Measurements from ENCODE around the gene GPR143. TPM values are rescaled to one million over a fixed set of nuclear protein-coding genes. Genes with fewer than 3 reads are reported as not detected.

Gene GPR143
- total and polyA plus RNA-seq, 2 donors (not counting 3 experiments of a cell fraction or from before 2014, with no cell fraction given): 9.3 to 17.7 TPM

DNA sequence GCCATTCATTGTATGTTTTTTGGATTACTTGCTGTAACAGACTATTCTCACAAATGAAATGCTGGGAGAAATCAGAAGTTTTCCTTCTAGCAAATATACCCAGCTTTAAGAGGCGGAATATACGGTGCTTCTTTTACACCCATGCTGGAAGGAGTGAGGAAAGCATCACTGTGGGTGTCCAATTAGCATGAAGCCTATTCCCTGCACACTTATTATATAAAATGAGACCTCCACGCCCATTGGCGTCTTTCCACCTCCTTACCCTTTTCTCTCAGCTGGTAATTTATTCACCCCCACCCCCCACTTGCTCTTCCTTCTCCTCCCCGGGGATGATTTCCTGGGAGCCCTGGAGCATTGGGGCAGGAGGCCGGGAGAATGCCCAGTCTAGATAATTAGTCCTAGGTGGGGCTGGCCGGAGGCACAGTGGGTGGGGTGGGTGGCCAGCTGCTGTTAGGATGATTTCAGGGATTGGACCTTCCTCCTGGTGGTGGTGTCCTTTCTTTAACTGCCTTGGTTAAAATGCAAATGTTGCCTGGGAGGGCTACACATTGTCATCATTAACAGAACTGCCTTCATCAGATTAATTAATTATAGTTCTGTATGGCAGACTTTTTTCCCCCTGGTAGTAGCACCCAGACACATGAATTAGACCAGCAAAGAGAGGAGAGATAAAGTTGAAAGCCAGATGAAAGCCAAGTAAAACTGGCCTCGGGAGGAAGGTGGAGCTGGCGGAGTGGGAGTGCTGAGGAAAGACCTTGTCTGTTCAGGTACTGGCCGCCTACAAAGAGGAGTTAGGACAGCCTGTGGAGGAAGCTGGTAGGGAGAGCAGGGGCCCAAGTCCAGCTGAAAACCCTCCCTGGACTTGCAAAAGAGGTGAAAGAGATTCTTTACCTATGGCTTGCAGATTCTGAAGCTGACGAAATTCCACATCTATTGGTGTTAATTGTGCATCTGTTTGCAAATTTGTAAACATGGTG, 32.0 kb upstream of the GPR143 start:
- H3K9me3 ChIP-seq (replicated peaks; ENCODE audit: control insufficient read depth, insufficient read depth, low read length): no peaks in the 10 kb centered on the region
- no peak overlapping the region for H3K27ac ChIP-seq (ENCODE audit: insufficient read depth, low read depth, low read length)
- H3K79me2 ChIP-seq (ENCODE audit: control insufficient read depth, insufficient read depth, low read length): peaks cover 3% of the 10 kb centered on the region
- H2AFZ ChIP-seq (ENCODE audit: low read depth, low read length): no peak overlapping the region
- H3K4me2 ChIP-seq (ENCODE audit: insufficient read depth, low read length): no peak overlapping the region
- FAIRE-seq (peak; percentile 66), DNase-seq (ENCODE audit: low read depth, low spot score) (no peak)
- no peaks in the 10 kb centered on the region for H3K9me1 ChIP-seq (replicated peaks; ENCODE audit: control insufficient read depth, extremely low read depth, insufficient read depth, low read length)
- no peaks in the 10 kb centered on the region for H4K20me1 ChIP-seq (replicated peaks; ENCODE audit: control insufficient read depth, extremely low read depth, insufficient read depth, low read length)
- H3K4me3 ChIP-seq (replicated peaks in 1 of 3; ENCODE audit: insufficient read depth in 1 of 3, low read depth in 1 of 3, low read length in 3 of 3): no peak overlapping the region
- ChIA-PET CTCF (no interaction called here), POLR2A (no interaction called here)
- dilution Hi-C loops (cut with MboI; ENCODE audit: extremely low pct_ligation_motif_present, low sequenced_read_pairs): no loop called here
- no TSS peak for BruUV-seq (replicated peaks)
- TF ChIP-seq JUN (IDR thresholded peaks at IDR 0.05; ENCODE audit: borderline replicate concordance, insufficient read depth, insufficient read length, low read depth) (no peak), GATA2 (IDR thresholded peaks at IDR 0.05; ENCODE audit: insufficient read depth, insufficient read length, low read depth, low read length) (no peak), POLR2AphosphoS5 (IDR thresholded peaks at IDR 0.05; ENCODE audit: insufficient read depth, low read depth, low read length) (no peak), MYC (IDR thresholded peaks at IDR 0.05; ENCODE audit: low read depth, low read length) (no peak)
- TF ChIP-seq, protein P1, sequence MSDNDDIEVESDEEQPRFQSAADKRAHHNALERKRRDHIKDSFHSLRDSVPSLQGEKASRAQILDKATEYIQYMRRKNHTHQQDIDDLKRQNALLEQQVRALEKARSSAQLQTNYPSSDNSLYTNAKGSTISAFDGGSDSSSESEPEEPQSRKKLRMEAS (IDR thresholded peaks at IDR 0.05; ENCODE audit: insufficient read depth, insufficient read length): no peak
- H3K36me3 ChIP-seq (ENCODE audit: control insufficient read depth in 2 of 2, extremely low read depth in 1 of 2, insufficient read depth in 2 of 2, low read length in 2 of 2): no peaks in the 10 kb centered on the region
- no peak overlapping the region for H3K9ac ChIP-seq (replicated peaks; ENCODE audit: extremely low read depth, insufficient read depth, low read length)
- no peaks in the 10 kb centered on the region for H3K4me1 ChIP-seq (ENCODE audit: control insufficient read depth, extremely low read depth, insufficient read depth, low read length)
- no peaks in the 10 kb centered on the region for H3K27me3 ChIP-seq (ENCODE audit: control insufficient read depth in 2 of 2, insufficient read depth in 2 of 2, low read length in 2 of 2)
- intact Hi-C loops (cut with micrococcal nuclease): no loop called here

DNA sequence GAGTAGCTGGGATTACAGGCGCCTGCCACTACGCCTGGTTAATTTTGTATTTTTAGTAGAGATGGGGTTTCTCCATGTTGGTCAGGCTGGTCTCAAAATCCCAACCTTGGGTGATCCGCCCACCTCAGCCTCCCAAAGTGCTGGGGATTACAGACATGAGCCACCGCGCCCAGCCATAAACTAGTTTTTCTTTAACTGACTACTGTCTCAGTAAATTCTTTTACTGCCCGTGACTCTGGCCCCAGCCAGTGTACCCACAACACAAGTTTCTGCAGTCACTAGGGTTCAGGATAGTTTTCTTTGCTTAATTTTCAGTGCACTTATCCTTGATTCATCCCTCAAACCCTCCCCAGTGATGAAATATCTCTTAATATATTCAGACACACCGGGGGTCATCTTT, 28.8 kb upstream of the GPR143 start:
- Histone ChIP-seq H3K9ac (replicated peaks; ENCODE audit: extremely low read depth, insufficient read depth, low read length) (no peak overlapping the region), H3K4me2 (ENCODE audit: insufficient read depth, low read length) (no peak overlapping the region), H3K36me3 (ENCODE audit: control insufficient read depth in 2 of 2, extremely low read depth in 1 of 2, insufficient read depth in 2 of 2, low read length in 2 of 2) (no peaks in the 10 kb centered on the region), H3K27ac (ENCODE audit: insufficient read depth, low read depth, low read length) (no peak overlapping the region), H2AFZ (ENCODE audit: low read depth, low read length) (no peak overlapping the region), H3K9me3 (replicated peaks; ENCODE audit: control insufficient read depth, insufficient read depth, low read length) (no peaks in the 10 kb centered on the region), H4K20me1 (replicated peaks; ENCODE audit: control insufficient read depth, extremely low read depth, insufficient read depth, low read length) (no peaks in the 10 kb centered on the region), H3K4me1 (ENCODE audit: control insufficient read depth, extremely low read depth, insufficient read depth, low read length) (no peaks in the 10 kb centered on the region), H3K4me3 (replicated peaks in 1 of 3; ENCODE audit: insufficient read depth in 1 of 3, low read depth in 1 of 3, low read length in 3 of 3) (no peak overlapping the region), H3K9me1 (replicated peaks; ENCODE audit: control insufficient read depth, extremely low read depth, insufficient read depth, low read length) (no peaks in the 10 kb centered on the region), H3K79me2 (ENCODE audit: control insufficient read depth, insufficient read depth, low read length) (peaks cover 14% of the 10 kb centered on the region), H3K27me3 (ENCODE audit: control insufficient read depth in 2 of 2, insufficient read depth in 2 of 2, low read length in 2 of 2) (no peaks in the 10 kb centered on the region)
- POLR2A ChIA-PET: no interaction called here
- CTCF ChIA-PET: no interaction called here
- dilution Hi-C loops (cut with MboI; ENCODE audit: extremely low pct_ligation_motif_present, low sequenced_read_pairs) (no loop called here), intact Hi-C loops (cut with micrococcal nuclease) (no loop called here)
- DNase-seq (ENCODE audit: low read depth, low spot score): no peak
- BruUV-seq (replicated peaks): no TSS peak
- TF ChIP-seq GATA2 (IDR thresholded peaks at IDR 0.05; ENCODE audit: insufficient read depth, insufficient read length, low read depth, low read length) (no peak), FOS (IDR thresholded peaks at IDR 0.05; ENCODE audit: borderline replicate concordance, insufficient read depth, low read length) (no peak), EZH2 (IDR thresholded peaks at IDR 0.05; ENCODE audit: borderline replicate concordance, low read depth, low read length, severe bottlenecking) (no peak), MYC (IDR thresholded peaks at IDR 0.05; ENCODE audit: low read depth, low read length) (no peak), POLR2AphosphoS5 (IDR thresholded peaks at IDR 0.05; ENCODE audit: insufficient read depth, low read depth, low read length) (no peak), POLR2A (IDR thresholded peaks at IDR 0.05; ENCODE audit: low read depth, low read length) (no peak)
- TF ChIP-seq, protein P2, sequence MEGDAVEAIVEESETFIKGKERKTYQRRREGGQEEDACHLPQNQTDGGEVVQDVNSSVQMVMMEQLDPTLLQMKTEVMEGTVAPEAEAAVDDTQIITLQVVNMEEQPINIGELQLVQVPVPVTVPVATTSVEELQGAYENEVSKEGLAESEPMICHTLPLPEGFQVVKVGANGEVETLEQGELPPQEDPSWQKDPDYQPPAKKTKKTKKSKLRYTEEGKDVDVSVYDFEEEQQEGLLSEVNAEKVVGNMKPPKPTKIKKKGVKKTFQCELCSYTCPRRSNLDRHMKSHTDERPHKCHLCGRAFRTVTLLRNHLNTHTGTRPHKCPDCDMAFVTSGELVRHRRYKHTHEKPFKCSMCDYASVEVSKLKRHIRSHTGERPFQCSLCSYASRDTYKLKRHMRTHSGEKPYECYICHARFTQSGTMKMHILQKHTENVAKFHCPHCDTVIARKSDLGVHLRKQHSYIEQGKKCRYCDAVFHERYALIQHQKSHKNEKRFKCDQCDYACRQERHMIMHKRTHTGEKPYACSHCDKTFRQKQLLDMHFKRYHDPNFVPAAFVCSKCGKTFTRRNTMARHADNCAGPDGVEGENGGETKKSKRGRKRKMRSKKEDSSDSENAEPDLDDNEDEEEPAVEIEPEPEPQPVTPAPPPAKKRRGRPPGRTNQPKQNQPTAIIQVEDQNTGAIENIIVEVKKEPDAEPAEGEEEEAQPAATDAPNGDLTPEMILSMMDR (IDR thresholded peaks at IDR 0.05; ENCODE audit: extremely low read depth in 1 of 2, insufficient read depth in 1 of 2, low read depth in 1 of 2, low read length in 2 of 2): no peak
- FAIRE-seq: no peak
